Measurements from ENCODE around the gene RPS6KA5.
"Not testable (repeated sequence)": the region's sequence is repeated elsewhere in the genome, so short reads cannot be mapped to it uniquely, and the experiment has no call there.

Gene RPS6KA5

DNA sequence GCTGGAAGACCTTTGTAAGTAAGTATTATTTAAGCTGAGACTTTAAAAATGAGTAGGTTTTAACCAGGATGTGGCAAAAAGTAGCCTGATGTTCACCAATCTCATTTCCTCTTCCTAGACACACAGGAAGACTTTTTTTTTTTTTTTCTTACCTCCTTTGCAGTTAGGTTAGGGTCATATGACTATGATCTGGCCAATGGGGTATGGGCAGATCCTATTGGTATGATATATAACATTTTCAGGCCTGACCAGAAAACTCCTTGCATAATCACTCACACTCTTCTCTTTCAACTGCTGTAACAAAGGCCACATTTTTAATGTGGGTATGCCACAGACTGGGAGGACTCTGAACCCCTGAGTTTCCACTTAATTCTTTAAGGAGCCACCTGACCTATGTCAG lies 2.7 kb upstream of the RPS6KA5 start:
- DNase-seq: no peak

DNA sequence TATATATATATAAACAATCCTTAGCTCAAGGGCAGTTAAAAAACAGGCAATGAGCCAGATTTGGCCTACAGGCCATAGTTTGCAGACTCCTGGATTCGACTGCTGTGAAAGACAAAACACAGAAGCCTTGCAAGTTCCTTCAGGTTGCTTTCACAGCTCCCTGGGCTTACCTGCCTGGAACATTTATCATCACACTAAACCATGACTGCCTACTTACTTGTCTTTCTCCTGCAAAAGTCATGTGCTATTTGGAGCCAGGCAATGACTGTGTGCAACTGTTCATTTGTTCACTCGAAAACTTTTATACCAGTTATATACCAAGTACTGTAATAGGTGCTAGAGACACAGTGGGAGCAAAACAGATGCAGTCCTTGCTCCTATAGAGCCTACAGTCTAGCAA lies 2.2 kb upstream of the RPS6KA5 start:
- DNase-seq: no peak

DNA sequence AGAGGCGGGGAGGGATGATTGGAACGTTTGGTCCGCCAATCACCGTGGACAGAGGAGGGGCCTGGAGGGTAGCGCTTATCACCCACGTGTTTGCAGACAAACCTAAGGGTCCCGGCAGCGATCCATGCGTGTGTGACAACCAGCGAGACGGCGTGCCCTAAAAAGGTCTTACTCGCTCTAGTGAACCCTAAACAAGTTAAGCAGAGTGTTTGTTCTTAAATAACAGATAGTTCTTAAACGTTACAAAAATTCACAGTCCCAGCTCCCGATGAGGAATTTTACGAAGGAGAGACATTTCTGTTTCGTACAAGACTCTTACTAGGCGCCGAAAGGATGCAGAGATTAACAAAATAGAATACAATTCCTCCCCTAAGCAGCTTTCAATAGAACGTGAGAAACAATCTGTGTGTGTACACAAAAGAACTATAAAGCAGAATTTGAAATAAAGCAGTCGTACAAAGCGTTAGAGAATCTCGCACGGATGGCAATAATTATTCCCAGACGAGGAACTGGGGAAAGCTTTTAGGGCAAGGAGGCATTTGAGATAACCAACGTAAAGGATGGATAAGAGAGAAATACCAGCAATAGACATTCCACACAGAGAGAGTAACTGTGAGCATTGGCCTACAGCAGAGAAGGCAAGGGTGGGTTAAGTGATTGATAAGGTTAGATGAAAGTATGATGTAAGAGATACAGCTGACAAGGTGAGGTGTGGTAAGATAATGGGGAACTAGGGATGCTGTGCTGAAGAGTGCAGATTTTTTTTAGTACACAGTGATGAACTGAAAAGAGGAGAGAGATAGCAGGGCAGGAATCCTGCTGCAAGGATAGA lies 831 bp upstream of the RPS6KA5 start:
- DNase-seq: no peak

DNA sequence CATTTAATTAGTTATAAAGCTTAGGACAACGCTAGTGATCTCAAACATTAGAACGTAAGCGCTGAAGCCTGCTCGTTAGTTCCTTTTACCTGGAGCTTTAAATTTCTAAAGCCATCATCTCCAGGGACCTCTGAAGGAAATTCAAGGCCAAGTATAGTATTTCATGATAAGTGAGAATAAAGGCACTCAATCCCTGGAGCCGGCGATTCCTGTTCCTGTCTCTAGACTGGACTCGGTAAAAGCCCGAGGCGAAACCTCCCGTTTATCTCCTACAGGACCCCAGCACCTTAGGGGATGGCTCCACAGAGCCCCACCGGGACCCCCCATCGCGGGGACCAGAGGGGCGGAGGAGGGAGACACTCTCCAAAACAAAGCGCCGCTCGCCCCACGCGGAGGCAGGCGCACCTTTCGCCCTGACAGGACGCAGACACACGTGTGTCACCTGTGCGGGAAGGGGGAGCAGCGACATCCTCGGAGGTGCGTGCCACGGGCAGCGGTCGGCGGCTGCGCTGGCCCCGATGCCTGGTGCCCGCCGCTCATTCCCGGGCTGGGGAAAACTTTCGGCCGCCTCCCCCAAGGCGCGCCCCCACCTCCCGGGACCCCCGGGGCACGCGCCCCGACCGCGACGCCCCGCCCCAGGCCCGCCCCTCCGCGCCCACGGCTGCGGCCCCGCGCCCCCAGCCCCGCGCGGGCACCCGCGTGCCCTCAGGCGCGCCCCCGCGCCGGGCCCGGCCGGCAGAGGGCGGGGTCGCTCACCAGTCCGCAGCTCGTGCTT lies 678 bp downstream of the RPS6KA5 start:
- DNase-seq: peak; percentile 39

DNA sequence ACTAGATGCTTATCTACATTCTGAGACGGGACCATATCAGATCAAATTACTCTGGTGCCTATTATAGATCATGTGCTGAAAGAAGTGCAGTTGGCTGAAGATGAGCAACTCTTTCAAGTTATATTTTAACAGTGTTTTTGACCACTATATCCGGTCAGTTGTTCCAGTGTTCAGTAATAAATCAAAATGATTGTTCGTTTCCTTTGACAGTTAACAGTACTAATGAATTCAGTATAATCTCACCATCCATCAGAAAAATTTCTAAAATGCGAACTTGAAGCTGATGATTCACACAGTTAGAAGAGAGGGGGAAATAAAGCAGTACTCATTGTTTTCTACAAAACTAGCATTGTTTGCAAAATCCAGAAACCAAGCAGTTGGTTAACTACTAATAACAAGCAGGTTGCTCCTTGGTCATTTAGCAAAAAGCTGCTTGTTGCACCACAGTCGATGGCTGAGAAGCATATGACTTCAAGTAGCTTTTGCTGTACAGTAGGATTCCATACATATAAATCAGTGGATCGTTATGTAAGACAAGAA lies 2.3 kb downstream of the RPS6KA5 start:
- DNase-seq: no peak

DNA sequence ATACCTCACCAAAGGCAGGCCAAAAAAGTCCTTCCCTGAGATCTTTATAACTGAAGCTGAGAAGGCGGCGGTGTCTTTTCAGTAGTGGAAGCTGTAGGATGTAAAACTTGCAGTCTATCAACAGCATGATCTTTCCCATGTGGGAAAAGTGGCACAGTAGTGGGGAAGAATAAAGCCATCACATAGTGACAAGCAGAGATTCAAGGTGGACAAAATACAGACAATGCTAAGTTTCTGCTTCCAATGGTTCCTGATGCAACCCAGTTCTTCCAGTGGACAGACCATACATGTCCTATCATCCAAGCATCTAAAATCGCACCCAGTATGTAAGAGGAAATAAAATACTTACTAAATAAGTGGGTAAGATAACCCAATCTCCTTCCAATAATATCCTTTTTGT lies 4.1 kb downstream of the RPS6KA5 start:
- no peak for DNase-seq

DNA sequence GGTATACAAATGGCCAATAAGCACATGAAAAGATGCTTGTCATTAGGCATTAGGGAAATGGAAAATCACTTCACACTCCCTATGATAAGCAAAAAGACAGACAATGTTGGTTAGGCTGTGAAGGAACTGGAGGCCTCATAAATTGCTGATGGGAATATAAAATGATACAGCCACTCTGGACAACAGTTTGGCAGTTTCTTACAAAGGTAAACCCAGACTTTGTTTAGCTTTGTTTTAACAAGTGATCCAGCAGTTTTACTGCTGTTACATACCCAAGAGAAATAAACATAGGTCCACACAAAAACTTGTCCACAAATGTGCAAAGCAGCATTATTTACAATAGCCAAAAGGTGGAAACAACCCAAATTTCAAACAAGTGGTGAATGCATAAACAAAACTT lies 5.4 kb downstream of the RPS6KA5 start:
- no peak for DNase-seq

DNA sequence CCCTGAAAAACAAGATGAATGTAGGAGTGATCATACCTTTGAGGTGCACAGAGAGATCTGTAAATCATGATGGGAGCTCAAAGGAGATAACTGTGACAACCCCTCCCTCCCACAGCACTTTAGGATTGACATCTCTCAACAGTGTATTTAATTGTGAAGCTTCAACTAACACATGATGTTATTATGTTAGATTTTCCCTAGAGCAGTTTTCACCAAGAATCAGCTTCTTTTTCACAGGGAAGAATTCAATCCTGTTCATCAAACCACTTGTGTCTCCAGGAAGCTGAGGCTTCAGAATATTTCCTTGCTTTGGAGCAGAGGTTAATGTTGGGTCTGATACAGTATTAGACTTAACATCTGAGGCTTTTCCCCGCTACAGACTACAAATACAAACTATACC lies 11.8 kb downstream of the RPS6KA5 start:
- no peak for DNase-seq

DNA sequence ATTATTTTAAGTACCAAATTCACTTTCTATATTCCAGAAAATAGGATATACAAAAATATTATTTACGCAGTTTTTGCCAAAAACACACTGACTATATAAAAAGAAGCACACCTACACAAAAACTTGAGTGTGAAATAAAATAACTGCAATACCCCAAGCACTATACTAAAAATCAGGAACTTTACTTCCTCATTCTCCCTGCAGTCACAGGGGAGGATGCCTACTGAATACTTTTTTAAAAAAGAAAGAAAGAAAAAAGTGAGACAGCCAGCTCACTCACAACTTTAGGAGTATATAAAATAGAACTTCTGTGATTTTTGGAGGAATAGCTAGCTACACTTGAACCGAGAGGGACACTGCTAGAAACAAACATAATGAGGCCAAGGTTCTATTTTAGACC lies 12.2 kb downstream of the RPS6KA5 start:
- DNase-seq: no peak

DNA sequence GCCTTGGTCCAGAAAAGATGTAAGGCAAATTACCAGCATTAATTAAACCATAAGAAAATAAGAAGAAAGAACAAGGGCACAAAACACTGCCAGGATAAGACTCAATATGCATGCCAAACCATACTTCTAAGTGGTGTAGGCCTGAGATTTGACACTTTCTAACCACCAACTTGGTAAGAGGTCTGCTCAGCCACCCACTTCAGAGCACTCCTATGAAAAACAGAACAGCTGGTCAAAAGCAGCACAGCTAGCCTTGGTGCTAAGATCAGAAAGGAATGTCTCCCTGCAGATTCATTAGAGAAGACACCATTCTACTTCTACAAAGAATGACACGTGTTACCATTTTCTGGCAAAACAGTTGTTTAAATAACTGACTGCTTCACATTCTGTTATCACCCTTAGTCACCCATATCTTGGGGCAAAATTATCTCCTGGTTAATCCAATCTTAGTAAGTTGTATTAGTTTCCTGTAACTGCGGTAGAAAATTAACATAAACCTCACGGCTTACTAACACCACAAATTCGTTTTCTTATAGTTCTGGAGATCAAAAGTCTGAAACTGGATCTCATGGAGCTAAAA lies 13.2 kb downstream of the RPS6KA5 start:
- DNase-seq: no peak

DNA sequence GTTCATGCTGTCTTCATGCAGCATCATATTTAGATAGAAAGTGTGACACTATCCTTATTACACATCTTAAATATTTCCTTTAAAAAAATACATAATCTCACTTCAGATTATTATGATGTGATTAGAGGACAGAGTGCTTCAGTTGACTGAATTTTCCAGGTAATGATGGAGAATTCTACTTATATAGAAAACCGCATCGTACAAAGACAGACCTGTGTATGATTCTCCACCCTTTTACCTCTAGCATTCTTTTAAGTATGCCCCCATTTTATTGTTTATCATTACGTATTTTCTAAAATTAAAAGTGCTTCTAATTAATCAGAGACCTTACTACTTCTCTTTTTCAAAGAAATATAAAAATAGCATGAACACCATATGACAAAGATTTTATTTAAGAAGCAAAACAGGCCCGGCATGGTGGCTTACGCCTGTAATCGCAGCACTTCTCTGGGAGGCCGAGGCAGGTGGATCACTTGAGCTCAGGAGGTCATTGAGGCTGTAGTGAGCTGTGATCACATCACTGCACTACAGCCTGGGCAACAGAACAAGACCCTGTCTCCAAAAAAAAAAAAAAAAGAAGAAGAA lies 13.9 kb downstream of the RPS6KA5 start:
- no peak for DNase-seq

DNA sequence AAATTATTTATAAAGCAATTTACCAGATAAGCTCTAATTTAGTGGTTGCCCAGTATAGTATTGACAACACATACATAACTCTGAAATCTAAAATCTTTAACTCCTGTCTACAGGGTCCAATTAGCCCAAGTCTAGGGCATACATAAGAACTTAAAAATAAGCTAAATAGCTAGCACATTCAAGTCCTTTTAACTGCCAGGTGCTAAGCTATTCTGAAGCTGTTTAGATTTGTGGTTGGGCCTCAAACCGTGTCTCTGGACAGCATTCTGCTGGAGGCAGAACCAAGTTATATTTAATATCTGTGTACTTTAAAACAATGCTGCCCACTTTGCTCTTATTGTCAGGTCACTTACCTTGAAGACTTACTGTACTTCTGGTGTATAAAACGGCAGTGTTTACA lies 19.0 kb downstream of the RPS6KA5 start:
- DNase-seq: peak; percentile 21

DNA sequence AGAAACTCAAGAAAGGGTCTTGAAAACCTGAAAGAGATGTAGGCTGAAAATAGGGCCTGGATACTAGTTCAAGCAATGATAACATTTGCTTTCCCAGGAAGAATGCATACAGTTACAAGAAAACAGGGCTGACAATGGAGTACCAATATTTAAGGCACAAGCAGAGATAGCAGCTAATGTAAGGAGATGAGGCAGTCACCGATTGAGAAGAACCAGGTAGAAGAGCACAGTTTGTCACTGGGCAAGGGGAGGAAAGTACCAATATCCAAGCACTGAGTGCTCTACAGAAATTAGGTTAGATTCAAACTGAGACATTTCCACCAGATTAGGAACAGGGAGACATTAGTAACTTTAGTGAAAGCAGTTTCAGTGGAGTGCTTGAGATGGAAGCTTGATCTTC lies 19.9 kb downstream of the RPS6KA5 start:
- DNase-seq: no peak

DNA sequence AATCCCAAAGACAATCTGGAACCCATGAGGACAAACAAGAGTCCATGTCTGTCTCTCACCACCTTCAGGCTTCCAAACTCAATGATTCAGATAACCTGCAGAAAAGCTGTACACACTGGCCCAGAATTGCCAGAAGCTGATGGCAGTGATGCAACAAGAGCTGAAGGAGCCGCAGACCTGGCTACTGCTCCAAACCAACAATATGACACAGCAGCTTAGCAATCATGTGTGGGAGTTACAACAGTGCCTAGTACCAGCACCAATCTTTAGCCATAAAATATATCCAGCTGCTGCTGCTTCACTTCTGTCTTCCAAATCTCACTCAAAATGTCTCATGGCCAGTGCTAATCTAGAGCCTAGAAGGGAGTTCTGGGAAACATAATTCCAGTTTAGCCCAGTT lies 22.0 kb downstream of the RPS6KA5 start:
- no peak for DNase-seq

DNA sequence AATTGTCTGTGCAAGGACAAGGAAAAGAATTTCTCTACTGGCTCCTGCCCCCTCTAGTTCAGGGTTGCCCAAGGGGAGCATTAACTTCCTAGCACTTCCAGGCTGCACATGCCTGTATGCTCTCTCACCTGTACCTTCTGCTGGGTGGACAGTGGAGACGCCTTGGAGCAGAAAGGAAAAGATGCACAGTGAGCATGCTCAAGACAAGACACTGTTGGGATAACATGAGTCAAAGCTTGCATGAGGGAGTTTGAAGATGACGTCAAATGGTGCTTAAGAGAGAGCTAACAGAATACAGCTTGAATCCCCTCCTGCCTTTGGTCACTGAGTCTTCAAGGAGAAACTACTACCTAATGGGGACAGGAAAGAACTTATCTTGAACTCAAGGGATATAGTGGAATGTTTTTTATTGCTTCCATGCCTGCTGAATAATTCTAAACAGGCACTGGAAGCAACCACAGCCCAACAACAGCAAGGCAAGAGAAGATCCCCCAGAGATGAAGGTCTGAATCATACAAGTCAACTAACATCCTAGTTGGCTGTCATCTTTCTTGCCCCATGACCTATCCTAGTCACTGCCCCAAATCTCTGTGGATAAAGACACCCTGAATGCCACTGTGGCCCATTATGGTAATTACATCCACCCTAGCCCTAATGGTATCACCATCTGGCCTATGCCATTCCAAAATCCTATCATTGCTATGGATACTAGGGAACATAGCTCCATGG lies 23.5 kb downstream of the RPS6KA5 start:
- no peak for DNase-seq

DNA sequence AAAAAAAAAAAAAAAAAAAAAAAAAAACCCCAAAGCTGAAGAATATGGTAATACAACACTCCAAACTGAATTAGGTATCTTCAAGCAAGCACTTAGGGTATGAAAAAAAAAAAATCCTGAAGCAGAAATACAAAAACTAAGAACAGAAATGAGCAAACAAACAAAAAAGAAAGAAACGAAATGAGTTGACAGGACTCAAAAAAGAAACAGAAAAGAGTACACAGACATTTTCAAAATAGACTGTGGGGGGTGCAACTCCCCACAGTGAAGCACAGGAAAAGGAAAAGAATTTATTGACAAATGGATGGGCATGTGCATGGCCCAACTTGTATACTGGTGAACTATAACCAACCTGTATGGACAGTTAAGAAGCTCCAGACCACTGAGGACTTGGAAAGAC lies 24.6 kb downstream of the RPS6KA5 start:
- no peak for DNase-seq

DNA sequence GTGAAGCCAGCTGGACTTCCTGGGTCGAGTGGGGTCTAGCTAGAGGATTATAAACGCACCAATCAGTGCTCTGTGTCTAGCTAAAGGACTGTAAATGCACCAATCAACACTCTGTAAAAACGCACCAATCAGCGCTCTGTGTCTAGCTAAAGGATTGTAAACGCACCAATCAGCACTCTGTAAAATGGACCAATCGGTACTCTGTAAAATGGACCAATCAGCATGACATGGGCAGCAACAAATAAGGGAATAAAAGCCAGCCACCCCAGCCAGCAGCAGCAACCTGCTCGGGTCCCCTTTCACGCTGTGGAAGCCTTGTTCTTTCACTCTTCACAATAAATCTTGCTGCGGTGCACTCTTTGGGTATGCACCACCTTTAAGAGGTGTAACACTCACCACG lies 26.1 kb downstream of the RPS6KA5 start:
- DNase-seq: not testable (repeated sequence)

DNA sequence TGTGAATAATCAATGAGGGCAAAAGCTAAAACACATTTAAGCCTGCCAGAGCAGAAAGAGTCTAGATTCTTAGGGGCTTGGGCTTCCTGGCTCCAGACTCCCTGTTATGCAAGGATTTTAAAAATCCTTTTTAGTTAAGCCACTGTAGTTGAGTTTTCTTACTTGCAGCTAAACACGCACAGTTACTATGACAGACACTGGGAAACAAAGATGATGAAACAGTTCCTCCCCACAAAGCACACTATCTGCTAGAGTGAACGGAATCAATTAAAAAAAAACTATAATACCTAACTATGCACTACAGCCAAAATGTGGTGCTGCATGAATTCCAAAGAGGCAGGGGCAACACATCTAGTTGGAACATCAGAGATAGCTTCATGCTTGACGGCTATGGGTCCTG lies 28.2 kb downstream of the RPS6KA5 start:
- no peak for DNase-seq

DNA sequence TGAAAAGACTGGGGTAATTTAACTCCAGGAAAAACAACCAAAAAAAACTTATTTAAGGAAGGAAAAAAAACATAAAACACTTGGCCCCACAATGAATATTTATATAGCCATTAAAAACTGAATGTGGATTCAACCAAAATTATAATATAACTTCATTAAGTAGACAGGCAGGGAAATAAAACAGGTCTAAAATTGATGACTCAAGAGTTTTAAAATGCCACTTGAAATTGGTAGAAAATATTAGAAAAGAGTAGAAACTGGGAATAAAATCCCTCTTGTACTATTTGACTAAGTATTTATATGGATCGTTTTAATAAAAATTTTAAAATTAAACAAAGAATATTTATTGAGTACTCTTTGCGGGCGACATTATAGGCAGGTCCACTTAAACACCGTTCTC lies 28.8 kb downstream of the RPS6KA5 start:
- no peak for DNase-seq

DNA sequence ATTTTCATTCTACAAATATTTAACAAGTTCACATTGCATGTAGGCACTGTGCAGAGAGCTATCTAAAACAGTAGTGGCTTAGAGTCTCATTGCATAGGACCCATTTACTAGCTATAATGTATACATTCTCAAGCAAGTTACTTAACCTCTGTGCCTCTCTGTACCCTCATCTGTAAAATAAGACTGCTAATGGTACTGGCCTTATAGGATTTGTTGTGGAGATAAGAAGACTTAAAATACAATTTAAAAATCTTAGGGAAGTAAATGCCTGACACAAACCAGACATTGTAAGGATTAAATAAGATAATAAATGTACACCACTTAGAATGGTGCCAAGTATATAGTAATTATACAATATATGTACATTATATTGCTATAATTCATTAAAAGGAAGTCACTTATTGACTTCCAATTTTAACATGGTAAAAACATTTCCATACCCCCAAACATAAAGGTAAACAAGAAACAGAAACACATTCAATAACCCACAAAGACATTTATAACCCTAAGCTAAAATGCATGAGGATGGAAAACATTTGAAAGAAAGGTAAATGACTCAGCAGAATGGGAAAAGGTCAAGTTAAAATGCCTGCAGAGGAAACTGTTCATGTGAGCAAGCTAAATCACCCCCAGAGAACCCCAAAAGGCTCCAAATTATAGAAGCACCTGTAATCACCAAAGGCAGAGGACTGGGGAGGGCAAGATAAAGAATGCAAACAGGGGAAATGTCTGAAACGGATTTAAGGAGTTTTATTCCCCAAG lies 30.8 kb downstream of the RPS6KA5 start:
- no peak for DNase-seq

DNA sequence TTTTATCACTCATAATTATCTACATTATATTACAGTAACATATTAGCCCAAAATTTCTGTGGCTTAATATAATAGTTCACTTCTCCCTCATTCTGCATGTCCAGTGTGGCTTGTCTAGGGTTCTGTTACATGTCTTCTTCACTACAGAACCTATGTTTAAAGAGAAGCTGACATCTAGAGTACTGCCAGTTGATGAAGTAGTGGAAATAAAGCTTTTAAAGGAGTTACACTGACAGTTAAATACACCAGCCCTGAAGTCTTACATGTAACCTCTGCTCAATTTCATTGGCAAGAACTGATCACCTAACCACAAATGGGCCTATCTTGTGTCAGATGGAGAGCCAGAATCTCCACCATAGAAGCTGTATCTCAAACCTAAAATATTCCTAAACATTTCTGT lies 32.9 kb downstream of the RPS6KA5 start:
- no peak for DNase-seq

DNA sequence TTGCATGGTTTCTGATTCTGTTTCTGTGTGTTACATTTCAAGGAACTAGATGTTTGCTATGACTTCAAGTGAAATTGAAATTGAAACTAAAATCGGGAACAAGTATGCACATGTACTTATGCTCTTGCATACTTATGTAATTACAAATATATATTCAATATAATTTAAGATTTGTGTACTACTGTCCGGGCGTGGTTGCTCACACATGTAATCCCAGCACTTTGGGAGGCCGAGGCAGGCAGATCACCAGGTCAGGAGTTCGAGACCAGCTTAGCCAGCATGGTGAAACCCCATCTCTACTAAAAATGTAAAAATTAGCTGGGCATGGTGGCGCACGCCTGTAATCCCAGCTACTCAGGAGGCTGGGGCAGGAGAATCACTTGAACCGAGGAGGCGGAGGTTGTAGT lies 37.8 kb downstream of the RPS6KA5 start:
- DNase-seq: not testable (repeated sequence)
